Effector memory CD8-positive, alpha-beta T cell (primary cell): ENCODE data around the gene RAB31.
A peak's percentile ranks its signal among the peaks of the same experiment; 100 is the strongest.

Experiments used
- ATAC-seq: fragments of 150-1000 bp; cut with Tn5 transposase; replicated peaks from 2 replicates; pipeline ENCODE4 v1.10.0; 2021; ENCODE audit warnings: mild to moderate bottlenecking, moderate library complexity
- DNase-seq, 3 experiments: peaks; one replicate each; pipeline ENCODE4 v3.0.0; 2021
- H3K27ac Mint-ChIP-seq, 2 donors: one replicate each; pipeline ENCODE4 v1.8.0; 2022; ENCODE audit warnings: mild to moderate bottlenecking in 2 of 2, mixed read lengths in 2 of 2, moderate library complexity in 2 of 2
- H3K27me3 Mint-ChIP-seq, 2 donors: one replicate each; pipeline ENCODE4 v1.8.0; 2022; ENCODE audit warnings: mixed read lengths in 2 of 2
- H3K36me3 Mint-ChIP-seq: one replicate; pipeline ENCODE4 v1.8.0; 2022; ENCODE audit warnings: mild to moderate bottlenecking, moderate library complexity, mixed read lengths; ENCODE audit not compliant: insufficient read depth
- H3K4me1 Mint-ChIP-seq, 2 donors: one replicate each; pipeline ENCODE4 v1.8.0; 2022; ENCODE audit warnings: low read depth in 2 of 2, mixed read lengths in 2 of 2
- H3K4me3 Mint-ChIP-seq, 2 donors: one replicate each; pipeline ENCODE4 v1.8.0; 2022; ENCODE audit warnings: mild to moderate bottlenecking in 2 of 2, mixed read lengths in 2 of 2, moderate library complexity in 2 of 2
- H3K9me3 Mint-ChIP-seq, 2 donors: one replicate each; pipeline ENCODE4 v1.8.0; 2022; ENCODE audit warnings: mixed read lengths in 2 of 2

RAB31 gene

DNA sequence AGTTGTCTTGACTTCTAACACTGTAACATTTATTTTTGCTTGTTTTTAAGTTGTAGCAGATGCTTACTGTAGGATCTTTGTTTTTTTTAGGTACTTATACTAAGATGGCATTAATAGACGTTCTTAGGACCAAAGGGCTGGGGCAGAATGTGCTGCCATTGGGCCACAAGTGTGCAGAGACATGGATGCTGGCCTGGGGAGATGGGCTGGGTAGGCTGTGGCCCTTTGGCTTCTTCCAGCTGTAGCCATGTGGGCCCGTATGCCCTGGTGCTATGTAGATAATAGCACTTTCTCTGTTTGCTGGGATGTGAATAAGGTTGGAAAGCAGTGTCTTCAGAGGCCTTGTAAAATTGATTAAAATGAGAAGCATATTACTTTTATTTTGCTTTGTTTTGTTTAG, 18.8 kb downstream of the RAB31 start:
- DNase-seq = no peak
- Mint-ChIP-seq H3K27me3 (peaks cover 19 to 44% of the 10 kb centered on the region in 2 donors), H3K4me1 (no peaks in the 10 kb centered on the region), H3K4me3 (no peak overlapping the region), H3K27ac (no peak overlapping the region), H3K36me3 (no peaks in the 10 kb centered on the region), H3K9me3 (no peaks in the 10 kb centered on the region)
- ATAC-seq = no peak

DNA sequence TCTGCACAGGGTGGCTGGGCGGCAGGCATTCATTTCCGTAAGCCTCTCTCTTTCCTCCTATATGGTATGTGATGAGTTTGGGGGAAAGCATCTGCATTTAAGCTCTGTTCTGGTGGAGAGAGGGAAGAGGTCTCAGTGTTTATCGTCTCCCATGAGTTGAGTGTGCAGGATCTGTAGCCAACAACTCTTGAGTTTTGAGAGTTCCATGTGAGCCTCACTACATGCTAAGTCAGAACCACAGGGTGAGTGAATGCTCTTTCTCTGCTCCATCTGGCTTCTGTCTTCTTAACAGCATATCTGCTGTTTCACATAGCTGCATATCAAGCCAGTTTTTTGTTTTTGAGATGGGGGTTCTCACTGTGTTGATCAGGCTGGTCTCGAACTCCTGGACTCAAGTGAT, 22.7 kb downstream of the RAB31 start:
- H3K9me3 Mint-ChIP-seq = no peaks in the 10 kb centered on the region
- peaks cover 0 to 9% of the 10 kb centered on the region in 2 donors for H3K4me1 Mint-ChIP-seq
- H3K36me3 Mint-ChIP-seq = no peaks in the 10 kb centered on the region
- H3K4me3 Mint-ChIP-seq = no peak overlapping the region
- no peak for ATAC-seq
- no peak overlapping the region for H3K27ac Mint-ChIP-seq
- H3K27me3 Mint-ChIP-seq = peaks cover 30 to 64% of the 10 kb centered on the region in 2 donors
- no peak for DNase-seq

DNA sequence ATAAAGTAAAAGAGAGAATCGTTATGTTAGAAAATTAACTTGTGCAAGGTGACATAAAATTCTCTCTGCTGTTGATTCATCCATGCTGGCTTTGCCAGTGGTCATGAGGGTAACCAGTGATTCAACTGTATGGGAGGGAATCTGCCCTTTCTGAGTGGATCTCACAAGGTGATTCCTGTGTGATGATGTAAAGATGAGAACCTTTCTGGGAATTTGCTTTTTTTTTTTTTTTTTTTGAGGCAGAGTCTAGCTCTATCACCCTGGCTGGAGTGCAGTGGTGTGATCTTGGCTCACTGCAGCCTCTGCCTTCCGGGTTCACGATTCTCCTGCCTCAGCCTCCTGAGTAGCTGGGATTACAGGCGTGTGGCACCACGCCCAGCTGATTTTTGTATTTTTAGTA, 23.3 kb downstream of the RAB31 start:
- no peak for ATAC-seq
- peaks cover 0 to 9% of the 10 kb centered on the region in 2 donors for H3K4me1 Mint-ChIP-seq
- H3K4me3 Mint-ChIP-seq = no peak overlapping the region
- H3K27ac Mint-ChIP-seq = no peak overlapping the region
- H3K36me3 Mint-ChIP-seq = no peaks in the 10 kb centered on the region
- no peaks in the 10 kb centered on the region for H3K9me3 Mint-ChIP-seq
- DNase-seq = no peak
- peaks cover 30 to 63% of the 10 kb centered on the region in 2 donors for H3K27me3 Mint-ChIP-seq

DNA sequence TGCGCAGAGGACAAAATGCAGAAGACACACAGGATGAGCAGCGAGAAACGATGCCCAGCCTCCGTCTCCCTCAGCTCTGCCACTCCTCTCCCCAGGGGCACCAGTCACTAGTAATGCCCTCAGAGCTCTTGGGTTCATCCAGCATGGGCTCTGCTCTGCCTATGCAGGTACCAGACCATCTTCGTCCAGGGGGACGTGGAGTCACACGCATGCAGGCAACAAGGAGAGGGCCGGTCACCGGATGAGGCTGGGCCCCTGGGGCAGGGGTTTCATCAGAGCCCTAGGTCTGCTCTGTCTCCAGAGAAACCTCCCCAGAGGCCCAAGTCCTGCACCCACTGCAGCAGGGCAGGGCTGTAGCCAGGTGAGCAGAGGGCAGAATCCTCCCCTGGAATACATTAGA, 23.9 kb downstream of the RAB31 start:
- Mint-ChIP-seq H3K27me3 (peaks cover 30 to 59% of the 10 kb centered on the region in 2 donors), H3K4me1 (peaks cover 0 to 9% of the 10 kb centered on the region in 2 donors), H3K9me3 (no peaks in the 10 kb centered on the region), H3K4me3 (no peak overlapping the region), H3K36me3 (no peaks in the 10 kb centered on the region), H3K27ac (no peak overlapping the region)
- ATAC-seq (no peak), DNase-seq (no peak)

DNA sequence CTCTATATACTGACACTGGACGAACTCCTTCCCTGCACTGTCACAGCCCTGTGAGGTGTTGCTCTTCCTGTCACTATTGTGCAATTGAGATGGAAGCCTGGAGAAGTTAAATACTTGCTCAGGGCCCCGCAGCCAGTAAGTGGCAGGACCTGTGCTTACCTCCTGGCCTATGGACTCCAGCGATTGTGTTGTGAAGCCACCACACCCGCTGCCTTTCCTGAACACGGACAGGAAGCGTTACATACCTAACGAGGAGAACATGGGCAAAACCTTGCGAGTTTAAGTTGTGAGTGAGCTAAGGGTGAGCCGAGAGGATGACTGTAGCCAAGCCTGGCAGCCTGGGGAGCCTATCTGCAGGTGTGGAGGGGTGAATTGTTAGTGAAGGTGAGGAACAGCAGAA, 26.1 kb downstream of the RAB31 start:
- Mint-ChIP-seq H3K36me3 (no peaks in the 10 kb centered on the region), H3K4me1 (peaks cover 0 to 9% of the 10 kb centered on the region in 2 donors), H3K4me3 (peak overlapping the region in 1 of 2 donors; percentile 37), H3K9me3 (no peaks in the 10 kb centered on the region), H3K27me3 (peaks cover 40 to 75% of the 10 kb centered on the region in 2 donors), H3K27ac (no peak overlapping the region)
- ATAC-seq (no peak), DNase-seq (no peak)

DNA sequence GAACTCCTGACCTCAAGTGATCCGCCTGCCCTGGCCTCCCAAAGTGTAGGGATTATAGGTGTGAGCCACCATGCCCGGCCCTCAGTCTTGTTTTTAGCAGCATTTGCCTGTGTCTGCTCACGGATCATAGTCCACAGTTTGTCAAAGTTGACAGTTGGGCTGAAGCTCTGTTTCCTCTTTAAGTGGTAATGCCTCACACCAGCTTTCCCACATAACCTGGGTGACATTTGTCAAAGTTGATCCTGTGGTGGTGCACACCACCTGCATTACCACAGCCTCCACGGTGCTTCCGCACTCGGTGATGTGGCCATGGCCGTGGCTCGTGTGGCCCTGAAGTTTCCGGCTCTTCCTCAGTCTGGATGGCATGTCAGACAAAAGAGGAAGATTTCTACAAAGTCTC, 27.1 kb downstream of the RAB31 start:
- H3K9me3 Mint-ChIP-seq = no peaks in the 10 kb centered on the region
- H3K27me3 Mint-ChIP-seq = peaks cover 38 to 83% of the 10 kb centered on the region in 2 donors
- H3K27ac Mint-ChIP-seq = no peak overlapping the region
- DNase-seq = no peak
- peaks cover 0 to 9% of the 10 kb centered on the region in 2 donors for H3K4me1 Mint-ChIP-seq
- no peak for ATAC-seq
- no peaks in the 10 kb centered on the region for H3K36me3 Mint-ChIP-seq
- H3K4me3 Mint-ChIP-seq = no peak overlapping the region

DNA sequence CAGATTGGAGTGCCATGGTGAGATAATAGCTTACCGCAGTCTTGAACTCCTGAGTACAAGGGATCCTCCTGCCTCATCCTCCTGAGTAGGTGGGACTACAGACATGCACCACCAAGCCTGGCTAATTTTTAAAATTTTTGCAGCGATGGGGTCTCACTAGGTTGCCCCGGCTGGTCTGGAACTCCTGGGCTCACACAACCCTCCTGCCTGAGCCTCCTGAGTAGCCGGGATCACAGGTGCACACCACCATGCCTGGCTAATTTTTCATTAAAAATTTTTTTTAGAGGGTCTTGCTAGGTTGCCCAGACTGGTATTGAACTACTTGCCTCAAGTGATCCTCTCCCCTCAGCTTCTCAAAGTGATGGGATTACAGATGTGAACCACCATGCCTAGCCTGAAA, 27.8 kb downstream of the RAB31 start:
- Mint-ChIP-seq H3K27me3 (peaks cover 32 to 78% of the 10 kb centered on the region in 2 donors), H3K4me3 (no peak overlapping the region), H3K4me1 (peaks cover 0 to 9% of the 10 kb centered on the region in 2 donors), H3K27ac (no peak overlapping the region), H3K36me3 (no peaks in the 10 kb centered on the region), H3K9me3 (no peaks in the 10 kb centered on the region)
- DNase-seq (no peak), ATAC-seq (no peak)

DNA sequence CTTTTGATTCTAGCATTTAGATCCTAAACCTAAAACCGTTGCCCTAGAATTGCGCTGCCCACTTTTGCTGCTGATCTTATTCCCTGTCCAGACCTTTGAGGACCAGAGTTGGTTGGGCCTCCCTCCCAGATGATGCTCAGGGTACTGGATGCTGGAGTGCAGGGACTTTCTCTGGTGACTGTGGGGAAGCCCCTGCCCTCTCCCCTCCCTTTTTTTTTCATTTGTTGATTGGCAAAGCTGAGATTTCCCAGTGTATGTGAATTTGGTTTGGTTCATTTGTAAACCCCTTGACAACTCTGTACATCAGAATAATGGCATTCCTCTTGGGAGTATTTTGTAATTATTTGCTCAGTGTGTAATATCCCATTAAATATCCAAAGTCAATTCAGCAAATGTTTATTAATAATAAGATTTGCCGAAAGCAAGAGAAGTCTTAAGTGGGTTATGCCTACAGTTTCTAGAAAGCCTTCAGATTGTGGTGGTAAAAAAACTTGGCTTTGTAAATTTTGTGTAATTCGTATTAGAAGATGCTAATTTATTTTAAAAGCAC, 28.3 kb downstream of the RAB31 start:
- Mint-ChIP-seq H3K4me3 (no peak overlapping the region), H3K27ac (no peak overlapping the region), H3K27me3 (peaks cover 28 to 73% of the 10 kb centered on the region in 2 donors), H3K4me1 (peaks cover 0 to 9% of the 10 kb centered on the region in 2 donors), H3K9me3 (no peaks in the 10 kb centered on the region), H3K36me3 (no peaks in the 10 kb centered on the region)
- ATAC-seq (no peak), DNase-seq (no peak)

DNA sequence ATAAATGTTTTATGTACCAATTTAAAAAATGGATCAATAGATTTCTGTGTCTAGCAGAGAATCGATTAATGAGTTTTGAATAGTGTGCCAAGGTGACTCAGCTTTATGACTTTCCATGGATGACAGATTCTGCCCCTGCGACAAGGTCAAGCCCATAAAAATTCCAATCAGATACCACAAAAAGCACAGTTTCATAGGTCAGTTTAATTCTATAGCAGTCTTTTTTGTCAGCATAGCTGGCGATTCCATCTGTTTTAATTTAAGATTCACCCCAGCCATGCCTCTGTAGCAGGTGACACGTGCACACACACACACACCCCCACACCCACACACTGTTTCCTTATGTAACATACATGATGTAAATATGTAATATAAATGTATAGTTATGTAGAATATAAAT, 28.9 kb downstream of the RAB31 start:
- no peak overlapping the region for H3K27ac Mint-ChIP-seq
- no peak for ATAC-seq
- H3K36me3 Mint-ChIP-seq = no peaks in the 10 kb centered on the region
- H3K4me3 Mint-ChIP-seq = no peak overlapping the region
- H3K27me3 Mint-ChIP-seq = peaks cover 27 to 72% of the 10 kb centered on the region in 2 donors
- H3K4me1 Mint-ChIP-seq = peaks cover 0 to 9% of the 10 kb centered on the region in 2 donors
- DNase-seq = no peak
- H3K9me3 Mint-ChIP-seq = no peaks in the 10 kb centered on the region

DNA sequence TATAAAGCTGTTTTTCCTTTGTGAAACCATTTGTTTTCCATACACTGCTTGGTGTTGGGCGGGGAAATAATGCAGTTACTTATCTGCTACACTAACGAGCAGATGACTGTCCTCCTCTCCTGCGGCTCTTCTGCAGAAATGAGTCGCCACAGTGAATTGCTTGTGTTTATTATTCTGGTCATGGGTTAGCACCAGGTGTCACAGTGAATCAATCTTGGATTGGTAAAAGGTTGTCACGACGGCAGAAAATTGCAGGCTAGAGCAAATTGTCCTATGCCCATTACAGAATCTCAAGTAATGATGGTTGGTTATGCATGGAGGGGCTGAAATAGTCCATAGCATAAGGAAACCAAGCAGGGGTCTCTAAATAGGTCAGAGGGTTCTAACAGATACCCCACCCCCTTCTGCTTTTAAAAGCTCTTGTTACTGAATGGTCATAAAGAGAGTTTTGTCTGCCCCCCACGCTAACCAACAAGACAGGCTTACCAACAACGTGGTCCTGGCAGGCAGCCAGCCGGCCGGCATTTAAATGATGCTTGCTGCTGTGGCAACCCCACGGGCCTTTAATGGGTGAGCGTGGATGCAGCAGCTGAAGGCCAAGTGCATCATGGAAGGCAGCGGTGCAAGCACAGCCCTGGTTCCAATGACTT, 29.5 kb downstream of the RAB31 start:
- H3K27ac Mint-ChIP-seq = no peak overlapping the region
- peaks cover 28 to 72% of the 10 kb centered on the region in 2 donors for H3K27me3 Mint-ChIP-seq
- no peak overlapping the region for H3K4me3 Mint-ChIP-seq
- DNase-seq (no peak), ATAC-seq (no peak)
- no peaks in the 10 kb centered on the region for H3K9me3 Mint-ChIP-seq
- no peaks in the 10 kb centered on the region for H3K36me3 Mint-ChIP-seq
- peaks cover 0 to 9% of the 10 kb centered on the region in 2 donors for H3K4me1 Mint-ChIP-seq

DNA sequence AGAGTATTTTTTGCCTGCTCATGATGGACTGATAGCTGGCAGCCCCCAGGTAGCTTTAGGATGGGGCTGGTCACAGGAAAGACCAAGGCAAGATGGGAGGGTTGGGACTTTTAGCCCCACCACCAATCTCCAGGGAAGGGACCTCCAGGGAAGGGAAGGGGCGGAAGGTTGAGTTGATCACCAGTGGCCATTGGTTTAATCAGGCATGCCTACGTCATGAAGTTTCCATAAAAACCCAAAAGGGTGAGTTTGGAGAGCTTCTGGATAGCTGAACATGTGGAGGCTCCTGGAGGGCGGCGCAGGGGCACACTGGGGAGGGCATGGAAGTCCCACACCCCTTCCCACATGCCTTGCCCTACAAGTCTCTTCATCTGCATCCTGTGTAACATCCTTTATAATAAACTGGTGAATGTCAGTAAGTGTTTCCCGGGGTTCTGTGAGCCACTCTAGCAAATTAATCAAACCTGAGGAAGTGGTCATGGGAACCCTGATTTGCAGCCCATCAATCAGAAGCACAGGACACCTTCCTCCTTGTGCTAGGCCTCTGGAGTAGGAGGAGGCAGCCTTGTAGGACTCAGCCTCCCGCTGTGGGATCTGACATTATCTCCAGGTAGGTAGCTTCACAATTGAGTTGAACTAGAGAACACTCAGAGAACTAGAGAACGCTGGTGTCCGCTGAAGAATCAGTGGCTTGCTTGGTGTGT, 30.3 kb downstream of the RAB31 start:
- Mint-ChIP-seq H3K27ac (no peak overlapping the region), H3K27me3 (peaks cover 25 to 72% of the 10 kb centered on the region in 2 donors), H3K9me3 (no peaks in the 10 kb centered on the region), H3K36me3 (no peaks in the 10 kb centered on the region), H3K4me3 (no peak overlapping the region), H3K4me1 (peaks cover 0 to 9% of the 10 kb centered on the region in 2 donors)
- ATAC-seq (no peak), DNase-seq (no peak)

DNA sequence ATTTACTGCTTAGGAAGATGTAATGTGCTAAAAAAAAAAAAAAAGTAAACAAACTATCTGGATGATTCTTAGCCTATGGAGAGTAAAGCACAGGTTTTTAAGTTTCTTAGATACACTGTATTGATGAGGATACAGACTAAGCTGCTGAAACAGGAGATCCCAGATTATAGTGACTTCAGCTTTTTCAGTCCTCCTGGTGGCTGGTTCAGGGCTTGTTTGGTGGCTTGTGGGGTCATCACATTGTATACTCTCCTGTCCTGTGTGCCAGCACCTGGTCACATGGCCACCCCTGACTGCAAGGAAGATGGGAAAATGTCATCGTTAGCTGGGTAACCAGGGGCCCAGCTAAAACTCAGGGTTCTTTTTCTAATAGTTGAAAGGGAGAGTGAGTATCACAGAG, 31.4 kb downstream of the RAB31 start:
- peaks cover 28 to 70% of the 10 kb centered on the region in 2 donors for H3K27me3 Mint-ChIP-seq
- H3K4me3 Mint-ChIP-seq = no peak overlapping the region
- H3K4me1 Mint-ChIP-seq = peaks cover 0 to 5% of the 10 kb centered on the region in 2 donors
- DNase-seq (no peak), ATAC-seq (no peak)
- H3K9me3 Mint-ChIP-seq = no peaks in the 10 kb centered on the region
- H3K36me3 Mint-ChIP-seq = no peaks in the 10 kb centered on the region
- no peak overlapping the region for H3K27ac Mint-ChIP-seq

DNA sequence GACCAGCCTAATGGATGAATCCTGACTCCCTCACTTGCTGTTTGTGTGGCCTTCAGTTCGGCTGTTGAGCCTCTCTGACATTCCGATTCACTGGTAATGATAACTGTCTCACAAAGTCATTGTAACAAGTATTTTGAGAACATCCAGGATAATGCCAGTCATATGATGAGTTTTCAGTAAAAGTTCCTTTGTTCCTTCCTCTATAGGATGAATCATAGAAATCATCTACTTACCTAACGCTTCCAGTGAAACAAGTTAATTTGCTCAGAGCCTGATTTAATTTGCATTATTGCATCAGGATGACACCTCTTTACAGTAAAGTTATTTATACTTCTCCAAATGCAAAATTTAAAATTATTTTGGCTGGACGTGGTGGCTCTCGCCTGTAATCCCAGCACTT, 32.0 kb downstream of the RAB31 start:
- no peak for ATAC-seq
- Mint-ChIP-seq H3K4me3 (no peak overlapping the region), H3K36me3 (no peaks in the 10 kb centered on the region), H3K4me1 (peaks cover 0 to 4% of the 10 kb centered on the region in 2 donors), H3K27me3 (peaks cover 28 to 67% of the 10 kb centered on the region in 2 donors), H3K27ac (no peak overlapping the region), H3K9me3 (no peaks in the 10 kb centered on the region)
- no peak for DNase-seq

DNA sequence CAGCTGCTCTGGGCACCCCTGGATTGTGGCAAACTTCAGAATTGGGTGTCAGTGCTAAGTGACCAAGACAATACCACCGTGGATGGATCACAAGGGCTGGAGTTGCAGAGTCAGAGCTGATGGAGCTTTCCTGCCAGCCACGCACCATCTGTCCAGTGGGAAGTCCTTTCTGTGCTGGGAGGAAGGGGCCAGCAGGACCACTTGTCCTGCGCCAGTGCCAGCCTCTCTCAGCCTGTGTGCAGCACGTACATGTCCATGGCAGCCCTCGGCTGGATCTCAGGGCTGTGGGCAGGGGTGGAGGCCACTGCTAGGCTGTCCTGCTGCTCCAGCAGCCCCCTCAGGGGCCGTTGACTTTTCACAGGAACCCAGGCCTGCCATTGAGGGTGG, 33.3 kb downstream of the RAB31 start:
- Mint-ChIP-seq H3K4me3 (no peak overlapping the region), H3K4me1 (no peaks in the 10 kb centered on the region), H3K9me3 (no peaks in the 10 kb centered on the region), H3K36me3 (no peaks in the 10 kb centered on the region), H3K27ac (no peak overlapping the region), H3K27me3 (peaks cover 28 to 62% of the 10 kb centered on the region in 2 donors)
- DNase-seq (no peak), ATAC-seq (no peak)
